Measurements from ENCODE around the gene SPTBN1.

DNA sequence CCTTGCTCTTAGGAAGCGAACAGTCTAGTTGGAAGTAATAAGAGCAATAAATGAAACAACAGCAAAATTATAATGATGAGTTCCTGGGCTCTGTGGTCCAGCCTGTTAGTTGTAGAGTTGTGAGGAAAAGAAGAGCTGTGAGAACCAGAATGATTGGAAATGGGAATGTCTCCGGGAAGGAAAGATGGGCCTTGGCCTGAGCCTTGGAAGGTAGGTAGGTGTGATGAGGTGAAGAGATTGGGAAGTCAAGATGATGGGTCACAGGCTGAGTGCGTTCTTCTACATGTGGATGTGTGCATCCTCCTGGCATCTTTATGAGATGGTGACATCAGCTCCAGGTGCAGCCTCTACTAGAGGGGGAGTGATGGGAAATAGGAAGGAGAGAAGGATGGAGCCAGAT, 152.1 kb downstream of the SPTBN1 start:
- no peak for TF ChIP-seq POLR2A (IDR thresholded peaks at IDR 0.05)
- TF ChIP-seq, protein P1, sequence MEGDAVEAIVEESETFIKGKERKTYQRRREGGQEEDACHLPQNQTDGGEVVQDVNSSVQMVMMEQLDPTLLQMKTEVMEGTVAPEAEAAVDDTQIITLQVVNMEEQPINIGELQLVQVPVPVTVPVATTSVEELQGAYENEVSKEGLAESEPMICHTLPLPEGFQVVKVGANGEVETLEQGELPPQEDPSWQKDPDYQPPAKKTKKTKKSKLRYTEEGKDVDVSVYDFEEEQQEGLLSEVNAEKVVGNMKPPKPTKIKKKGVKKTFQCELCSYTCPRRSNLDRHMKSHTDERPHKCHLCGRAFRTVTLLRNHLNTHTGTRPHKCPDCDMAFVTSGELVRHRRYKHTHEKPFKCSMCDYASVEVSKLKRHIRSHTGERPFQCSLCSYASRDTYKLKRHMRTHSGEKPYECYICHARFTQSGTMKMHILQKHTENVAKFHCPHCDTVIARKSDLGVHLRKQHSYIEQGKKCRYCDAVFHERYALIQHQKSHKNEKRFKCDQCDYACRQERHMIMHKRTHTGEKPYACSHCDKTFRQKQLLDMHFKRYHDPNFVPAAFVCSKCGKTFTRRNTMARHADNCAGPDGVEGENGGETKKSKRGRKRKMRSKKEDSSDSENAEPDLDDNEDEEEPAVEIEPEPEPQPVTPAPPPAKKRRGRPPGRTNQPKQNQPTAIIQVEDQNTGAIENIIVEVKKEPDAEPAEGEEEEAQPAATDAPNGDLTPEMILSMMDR (IDR thresholded peaks at IDR 0.05): no peak
